Measurements from ENCODE around the gene MRPL36.

DNA sequence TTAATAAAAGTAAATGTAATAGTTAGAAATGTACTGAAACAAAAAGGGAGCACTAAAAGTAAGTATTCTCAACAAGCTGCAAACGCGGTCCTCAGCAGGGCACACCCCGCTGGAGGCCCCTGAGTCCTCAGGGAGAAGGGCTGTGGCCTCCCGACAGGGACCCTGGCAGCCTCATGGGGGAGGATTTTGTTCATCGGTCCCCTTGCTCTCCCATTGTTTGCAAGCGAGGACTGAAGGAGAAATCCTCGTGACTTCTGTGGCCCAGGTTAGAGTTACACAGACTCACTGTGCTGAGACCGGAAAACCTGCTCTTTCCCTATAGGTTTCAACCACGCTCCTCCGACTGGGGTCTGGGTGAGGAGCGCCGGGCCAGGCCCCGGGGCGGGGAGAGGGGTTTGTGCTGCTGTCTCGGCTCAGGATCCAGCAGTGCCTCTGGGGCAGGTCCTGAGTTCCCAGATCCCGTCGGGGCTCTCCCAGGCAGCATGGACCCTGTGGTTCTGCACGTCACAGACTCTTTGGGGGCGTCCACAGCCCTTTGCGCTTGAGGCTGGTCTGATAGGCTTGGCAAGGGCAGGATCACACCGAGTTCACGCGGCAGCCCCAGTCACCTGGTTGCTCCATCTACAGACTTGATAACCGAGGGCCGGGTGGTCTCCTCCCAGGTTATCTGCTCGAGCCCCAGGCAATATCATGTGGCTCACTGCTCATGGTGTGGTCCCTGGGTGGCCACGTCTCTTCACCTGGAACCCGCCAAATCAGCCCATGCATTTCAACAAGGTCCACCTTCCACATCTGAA, 38.8 kb downstream of the MRPL36 start:
- no peak for TF ChIP-seq POLR2AphosphoS5 (IDR thresholded peaks at IDR 0.05)
- no peak for TF ChIP-seq POLR2A (IDR thresholded peaks at IDR 0.05)
